ENCODE results near the gene STXBP6.

The STXBP6 gene

DNA sequence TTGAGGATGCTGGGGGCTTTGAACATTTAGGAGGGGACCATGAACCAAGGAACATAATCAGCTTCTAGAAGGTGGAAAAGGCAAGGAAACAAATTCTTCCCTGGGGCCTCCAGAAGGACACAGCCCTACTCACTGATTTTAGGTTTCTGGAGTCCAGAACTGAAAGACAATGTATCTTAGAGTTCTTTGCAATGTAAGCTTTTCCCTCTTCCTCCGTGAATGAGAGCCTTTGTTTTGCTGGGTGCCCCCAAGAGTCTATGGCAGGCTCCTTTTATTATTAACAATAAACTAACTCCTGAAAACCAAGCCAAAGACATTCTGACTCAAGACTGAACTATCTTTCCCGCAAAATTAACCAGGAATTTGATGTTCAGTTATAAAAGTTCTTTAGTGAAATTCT is 204.1 kb downstream of the STXBP6 start:
- no peak for DNase-seq (ENCODE audit: low read depth, low spot score)
- TF ChIP-seq, protein P1, sequence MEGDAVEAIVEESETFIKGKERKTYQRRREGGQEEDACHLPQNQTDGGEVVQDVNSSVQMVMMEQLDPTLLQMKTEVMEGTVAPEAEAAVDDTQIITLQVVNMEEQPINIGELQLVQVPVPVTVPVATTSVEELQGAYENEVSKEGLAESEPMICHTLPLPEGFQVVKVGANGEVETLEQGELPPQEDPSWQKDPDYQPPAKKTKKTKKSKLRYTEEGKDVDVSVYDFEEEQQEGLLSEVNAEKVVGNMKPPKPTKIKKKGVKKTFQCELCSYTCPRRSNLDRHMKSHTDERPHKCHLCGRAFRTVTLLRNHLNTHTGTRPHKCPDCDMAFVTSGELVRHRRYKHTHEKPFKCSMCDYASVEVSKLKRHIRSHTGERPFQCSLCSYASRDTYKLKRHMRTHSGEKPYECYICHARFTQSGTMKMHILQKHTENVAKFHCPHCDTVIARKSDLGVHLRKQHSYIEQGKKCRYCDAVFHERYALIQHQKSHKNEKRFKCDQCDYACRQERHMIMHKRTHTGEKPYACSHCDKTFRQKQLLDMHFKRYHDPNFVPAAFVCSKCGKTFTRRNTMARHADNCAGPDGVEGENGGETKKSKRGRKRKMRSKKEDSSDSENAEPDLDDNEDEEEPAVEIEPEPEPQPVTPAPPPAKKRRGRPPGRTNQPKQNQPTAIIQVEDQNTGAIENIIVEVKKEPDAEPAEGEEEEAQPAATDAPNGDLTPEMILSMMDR (IDR thresholded peaks at IDR 0.05; ENCODE audit: low read depth, low read length) = no peak
- in situ Hi-C loops (cut with HindIII; ENCODE audit: low sequenced_read_pairs) = no loop called here
- no peak overlapping the region for H3K4me3 ChIP-seq (ENCODE audit: low read depth, low read length)

DNA sequence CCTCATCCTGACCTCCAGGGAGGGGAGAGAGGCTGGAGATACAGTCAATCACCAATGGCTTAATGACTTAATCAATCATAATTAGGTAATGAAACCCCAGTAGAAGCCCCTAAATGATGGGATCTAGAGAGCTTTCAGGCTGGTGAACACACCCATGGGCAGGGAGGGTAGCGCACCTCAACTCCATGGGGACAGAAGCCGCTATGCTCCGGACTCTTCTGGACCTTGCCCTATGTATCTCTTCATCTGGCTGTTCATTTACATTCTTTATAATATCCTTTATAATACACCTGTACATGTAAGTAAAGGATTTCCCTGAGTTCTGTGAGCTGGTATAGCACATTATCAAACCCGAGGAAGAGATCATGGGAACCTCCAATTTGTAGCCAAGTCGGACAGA is 205.9 kb downstream of the STXBP6 start:
- in situ Hi-C loops (cut with HindIII; ENCODE audit: low sequenced_read_pairs) = no loop called here
- no peak for DNase-seq (ENCODE audit: low read depth, low spot score)
- TF ChIP-seq, protein P1 (IDR thresholded peaks at IDR 0.05; ENCODE audit: low read depth, low read length) = no peak
- H3K4me3 ChIP-seq (ENCODE audit: low read depth, low read length) = no peak overlapping the region

DNA sequence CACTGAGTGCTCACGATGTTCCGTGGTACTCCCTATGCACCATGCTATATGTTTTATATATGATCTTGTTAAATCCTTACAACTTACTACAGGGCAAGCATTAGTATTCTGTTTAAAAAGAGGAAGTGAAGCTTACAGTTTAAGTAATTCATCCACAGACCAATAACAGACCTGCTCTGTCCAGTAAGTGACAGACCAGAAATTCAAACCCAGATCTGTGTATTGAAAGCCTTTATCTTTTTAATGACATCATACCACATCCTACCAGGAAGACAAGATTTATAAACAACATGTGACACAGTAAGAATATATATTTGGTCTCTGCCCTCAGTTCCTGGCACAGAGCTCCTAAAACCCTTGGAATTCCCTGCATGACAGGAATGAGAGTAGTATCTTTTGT is 206.5 kb downstream of the STXBP6 start:
- in situ Hi-C loops (cut with HindIII; ENCODE audit: low sequenced_read_pairs) = no loop called here
- no peak for DNase-seq (ENCODE audit: low read depth, low spot score)
- TF ChIP-seq, protein P1 (IDR thresholded peaks at IDR 0.05; ENCODE audit: low read depth, low read length) = no peak
- no peak overlapping the region for H3K4me3 ChIP-seq (ENCODE audit: low read depth, low read length)

DNA sequence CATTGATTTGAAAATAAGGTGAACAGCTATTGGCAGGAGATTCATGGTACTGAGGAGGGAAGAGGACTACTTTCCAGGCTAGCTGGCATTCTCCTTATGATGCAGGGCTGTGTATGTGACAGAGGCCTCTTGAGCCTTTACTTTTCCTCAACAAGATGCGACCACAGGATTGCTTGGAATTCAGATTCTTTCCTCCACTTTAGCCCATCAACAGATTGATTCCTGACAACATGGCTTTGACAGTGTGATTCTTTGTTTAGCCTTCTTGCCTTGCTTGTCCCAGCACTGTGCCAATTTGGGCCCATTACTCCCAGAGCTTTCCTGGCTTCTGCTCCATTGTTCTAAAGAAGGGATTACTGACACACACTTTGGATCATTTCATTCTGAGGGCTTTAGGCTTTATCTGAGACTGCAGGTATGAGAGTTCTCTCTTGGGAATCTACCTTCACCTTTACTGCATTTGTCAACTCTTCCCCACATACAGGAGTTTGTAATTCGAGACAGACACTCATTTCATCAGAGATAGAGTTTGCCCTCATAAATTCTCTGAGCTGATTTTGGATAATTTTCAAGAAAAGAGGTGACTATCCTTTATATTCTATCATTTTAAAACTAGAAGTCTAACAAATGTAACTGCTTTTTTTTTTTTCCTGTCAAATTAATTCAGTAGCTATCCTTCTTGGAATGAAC is 209.6 kb downstream of the STXBP6 start:
- DNase-seq (ENCODE audit: low read depth, low spot score) = no peak
- TF ChIP-seq, protein P1 (IDR thresholded peaks at IDR 0.05; ENCODE audit: low read depth, low read length) = no peak
- in situ Hi-C loops (cut with HindIII; ENCODE audit: low sequenced_read_pairs) = no loop called here
- no peak overlapping the region for H3K4me3 ChIP-seq (ENCODE audit: low read depth, low read length)

DNA sequence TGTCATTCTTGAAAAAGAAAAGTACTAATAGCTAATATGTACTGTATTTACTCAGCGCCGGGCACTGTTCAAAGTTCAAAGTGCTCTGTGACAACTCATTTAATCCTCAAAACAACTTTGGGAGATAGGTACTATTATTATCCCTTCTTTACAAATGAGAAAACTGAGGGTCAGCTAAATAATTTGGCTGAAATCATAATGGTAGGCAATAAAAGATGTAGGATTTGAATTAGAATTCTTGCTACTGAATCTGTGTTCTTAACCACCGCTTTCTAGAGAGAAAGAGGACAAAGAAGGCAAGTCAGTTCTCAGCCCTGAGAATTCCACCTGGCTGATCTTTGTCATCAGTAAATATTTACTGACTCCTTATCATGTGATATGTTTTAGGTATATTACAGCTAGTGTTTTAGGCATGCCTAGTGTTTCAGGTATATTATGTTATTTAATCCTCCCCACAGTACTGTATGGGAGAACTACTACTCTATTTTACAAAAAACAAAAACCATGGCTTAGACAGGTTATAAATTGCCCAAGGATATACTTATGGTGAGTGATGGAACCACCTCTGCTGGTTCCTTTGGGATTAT is 210.2 kb downstream of the STXBP6 start:
- TF ChIP-seq, protein P1 (IDR thresholded peaks at IDR 0.05; ENCODE audit: low read depth, low read length) = no peak
- in situ Hi-C loops (cut with HindIII; ENCODE audit: low sequenced_read_pairs) = no loop called here
- no peak for DNase-seq (ENCODE audit: low read depth, low spot score)
- no peak overlapping the region for H3K4me3 ChIP-seq (ENCODE audit: low read depth, low read length)

DNA sequence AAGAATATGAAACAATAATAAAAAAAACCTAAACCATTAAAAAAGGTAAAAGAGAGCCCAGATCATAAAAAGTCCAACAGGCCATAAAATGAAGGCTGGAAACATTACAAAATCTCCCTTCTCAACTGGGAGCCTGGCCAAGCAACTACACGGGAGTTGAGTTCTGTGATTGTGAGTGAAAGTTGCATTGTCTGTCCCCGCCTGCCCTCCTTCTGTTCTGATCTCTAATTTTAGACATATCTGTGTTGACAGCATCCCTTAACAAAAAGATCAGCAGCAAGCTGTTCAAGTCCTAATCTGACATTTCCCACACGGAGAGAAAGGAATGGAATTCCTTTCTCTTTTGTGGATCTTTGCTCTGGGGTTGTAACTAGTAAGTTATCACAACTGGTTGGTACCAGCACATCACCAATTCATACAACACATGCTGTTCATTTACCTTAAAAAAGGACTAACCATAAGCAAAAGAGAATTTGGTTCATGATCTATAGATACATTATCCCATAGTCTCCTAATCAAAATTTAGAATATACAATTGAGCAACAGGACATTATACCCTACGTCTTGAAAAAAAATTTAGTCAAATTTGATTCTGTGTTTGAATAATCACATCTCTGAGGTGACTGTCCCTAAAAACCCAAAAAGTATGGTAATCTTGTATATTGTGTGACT is 210.9 kb downstream of the STXBP6 start:
- in situ Hi-C loops (cut with HindIII; ENCODE audit: low sequenced_read_pairs) = no loop called here
- TF ChIP-seq, protein P1 (IDR thresholded peaks at IDR 0.05; ENCODE audit: low read depth, low read length) = no peak
- no peak overlapping the region for H3K4me3 ChIP-seq (ENCODE audit: low read depth, low read length)
- DNase-seq (ENCODE audit: low read depth, low spot score) = no peak

Data from astrocyte of the spinal cord (primary cell).